IPS-18a (cell line): ENCODE data around the gene ZBTB11.
"Not testable (repeated sequence)": the region's sequence is repeated elsewhere in the genome, so short reads cannot be mapped to it uniquely, and the experiment has no call there.

ENCODE experiments used
- H3K27ac ChIP-seq: one replicate; pipeline ENCODE4 v1.5.1; 2013; ENCODE audit warnings: low read length
- H3K27me3 ChIP-seq: one replicate; pipeline ENCODE4 v1.6.1; 2013; ENCODE audit warnings: mild to moderate bottlenecking, low read length; ENCODE audit not compliant: control insufficient read depth, insufficient read depth
- H3K36me3 ChIP-seq: one replicate; pipeline ENCODE4 v1.6.1; 2013; ENCODE audit warnings: low read depth, low read length; ENCODE audit not compliant: control insufficient read depth
- H3K4me1 ChIP-seq: one replicate; pipeline ENCODE4 v1.6.1; 2013; ENCODE audit warnings: low read depth, low read length; ENCODE audit not compliant: control insufficient read depth
- H3K4me3 ChIP-seq: one replicate; pipeline ENCODE4 v1.5.1; 2013; ENCODE audit warnings: low read length
- H3K9ac ChIP-seq: one replicate; pipeline ENCODE4 v1.6.1; 2013; ENCODE audit warnings: mild to moderate bottlenecking, low read length, moderate library complexity
- H3K9me3 ChIP-seq: one replicate; pipeline ENCODE4 v1.6.1; 2013; ENCODE audit warnings: low read depth, low read length; ENCODE audit not compliant: control insufficient read depth

Gene ZBTB11

DNA sequence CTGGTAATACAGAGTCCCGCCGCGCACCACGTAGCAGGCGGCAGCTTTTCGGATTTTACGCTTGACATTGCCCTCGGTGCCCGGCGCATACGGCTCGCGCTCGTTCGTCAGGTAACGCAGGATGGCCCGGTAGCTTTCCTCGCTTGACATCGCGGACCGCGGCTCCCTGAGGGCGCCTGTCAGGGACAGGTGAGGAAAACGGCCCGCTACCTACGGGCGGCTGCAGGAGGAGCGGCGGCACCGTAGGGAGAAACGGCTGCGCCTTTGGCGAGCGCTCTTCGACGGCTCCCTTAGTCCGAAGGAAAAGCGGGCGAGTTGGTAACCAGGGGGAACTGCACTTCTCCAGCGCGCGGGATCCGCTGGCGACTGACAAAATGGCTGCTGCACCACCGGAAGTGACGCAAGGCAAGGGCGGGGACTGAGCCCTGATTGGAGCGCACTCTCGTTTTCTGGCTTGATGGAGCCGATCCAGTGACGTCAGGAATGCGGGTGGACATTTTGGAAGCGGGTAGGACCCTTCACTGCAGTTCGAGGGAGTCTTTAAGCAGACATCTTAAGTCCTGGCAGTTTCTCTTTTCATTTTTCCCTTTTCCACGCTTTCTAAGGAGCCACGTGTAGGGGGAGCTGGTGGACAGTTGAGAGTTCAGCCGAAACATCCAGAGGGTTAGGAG, at the start of gene ZBTB11:
Gene ZBTB11 (minus strand): TSS at position 368 of the 671 bp plus-strand sequence. CDS start 218 bp downstream, at position 150.
- H3K9me3 ChIP-seq: no peaks in the 10 kb centered on the region
- H3K27ac ChIP-seq: peak within 1 kb of the TSS; percentile 15
- H3K27me3 ChIP-seq: no peaks in the 10 kb centered on the region
- H3K9ac ChIP-seq: peak within 1 kb of the TSS; percentile 89
- H3K4me3 ChIP-seq: peak within 1 kb of the TSS; percentile 92
- no peaks in the 10 kb centered on the region for H3K4me1 ChIP-seq
- peaks cover 21% of the 10 kb centered on the region for H3K36me3 ChIP-seq

DNA sequence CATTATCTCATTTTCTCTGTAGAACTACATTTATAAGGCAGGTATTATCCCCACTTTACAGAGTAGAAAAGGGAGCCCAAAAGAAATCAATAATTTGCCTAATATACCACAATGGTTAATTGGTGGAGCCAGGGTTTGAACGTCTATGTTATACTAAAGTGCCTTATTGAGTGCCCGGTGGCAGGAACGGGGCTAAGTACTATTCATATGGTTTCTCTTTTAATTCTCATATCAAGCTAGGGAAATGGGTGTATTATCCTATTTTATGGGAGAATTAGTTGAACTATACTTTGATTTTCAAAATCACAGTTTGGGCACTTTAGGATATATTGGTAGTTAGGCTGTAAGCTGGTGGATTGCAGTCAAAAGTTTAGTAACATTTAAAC, 49.0 kb upstream of the ZBTB11 start:
- no peak overlapping the region for H3K9ac ChIP-seq
- H3K27me3 ChIP-seq: no peaks in the 10 kb centered on the region
- peak overlapping the region; percentile 94 for H3K4me3 ChIP-seq
- peaks cover 16% of the 10 kb centered on the region for H3K36me3 ChIP-seq
- H3K9me3 ChIP-seq: no peaks in the 10 kb centered on the region
- no peak overlapping the region for H3K27ac ChIP-seq
- H3K4me1 ChIP-seq: no peaks in the 10 kb centered on the region

DNA sequence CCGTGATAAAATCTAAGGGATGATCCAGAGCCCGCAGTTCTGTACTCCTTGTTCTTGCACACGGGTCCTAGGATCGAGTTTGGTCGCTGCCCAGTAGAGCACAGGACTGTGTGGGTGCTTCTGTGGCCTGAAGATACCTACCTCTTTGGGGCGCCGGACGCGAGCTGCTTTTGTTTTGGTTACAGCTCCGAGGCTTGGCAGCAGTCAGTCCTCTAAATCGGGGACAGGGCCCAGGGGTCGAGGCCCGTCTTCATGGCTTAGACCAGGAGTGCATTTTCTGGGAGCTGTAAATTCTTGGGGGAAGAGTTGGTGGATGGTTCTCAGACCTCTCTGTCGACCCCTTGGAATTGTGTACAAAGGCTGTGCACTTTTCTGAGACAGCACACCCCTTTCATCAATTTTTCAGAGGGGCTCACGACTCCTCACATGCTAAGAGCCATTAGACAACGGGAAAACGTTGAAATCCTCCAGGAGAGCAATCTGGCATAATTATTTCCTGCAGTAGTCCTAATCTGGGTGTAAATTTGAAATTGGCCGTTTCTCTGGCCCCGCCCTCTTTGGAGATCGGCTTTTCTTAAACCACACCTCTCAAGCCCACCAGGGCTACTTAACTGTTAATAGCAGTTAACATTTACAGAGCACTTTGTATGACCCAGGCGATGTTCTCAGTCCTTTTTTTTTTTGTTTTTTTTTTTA, 48.4 kb upstream of the ZBTB11 start:
- Histone ChIP-seq H3K4me1 (no peaks in the 10 kb centered on the region), H3K27ac (no peak overlapping the region), H3K36me3 (peaks cover 12% of the 10 kb centered on the region), H3K9me3 (no peaks in the 10 kb centered on the region), H3K9ac (peak overlapping the region; percentile 67), H3K27me3 (no peaks in the 10 kb centered on the region), H3K4me3 (peak overlapping the region; percentile 94)

DNA sequence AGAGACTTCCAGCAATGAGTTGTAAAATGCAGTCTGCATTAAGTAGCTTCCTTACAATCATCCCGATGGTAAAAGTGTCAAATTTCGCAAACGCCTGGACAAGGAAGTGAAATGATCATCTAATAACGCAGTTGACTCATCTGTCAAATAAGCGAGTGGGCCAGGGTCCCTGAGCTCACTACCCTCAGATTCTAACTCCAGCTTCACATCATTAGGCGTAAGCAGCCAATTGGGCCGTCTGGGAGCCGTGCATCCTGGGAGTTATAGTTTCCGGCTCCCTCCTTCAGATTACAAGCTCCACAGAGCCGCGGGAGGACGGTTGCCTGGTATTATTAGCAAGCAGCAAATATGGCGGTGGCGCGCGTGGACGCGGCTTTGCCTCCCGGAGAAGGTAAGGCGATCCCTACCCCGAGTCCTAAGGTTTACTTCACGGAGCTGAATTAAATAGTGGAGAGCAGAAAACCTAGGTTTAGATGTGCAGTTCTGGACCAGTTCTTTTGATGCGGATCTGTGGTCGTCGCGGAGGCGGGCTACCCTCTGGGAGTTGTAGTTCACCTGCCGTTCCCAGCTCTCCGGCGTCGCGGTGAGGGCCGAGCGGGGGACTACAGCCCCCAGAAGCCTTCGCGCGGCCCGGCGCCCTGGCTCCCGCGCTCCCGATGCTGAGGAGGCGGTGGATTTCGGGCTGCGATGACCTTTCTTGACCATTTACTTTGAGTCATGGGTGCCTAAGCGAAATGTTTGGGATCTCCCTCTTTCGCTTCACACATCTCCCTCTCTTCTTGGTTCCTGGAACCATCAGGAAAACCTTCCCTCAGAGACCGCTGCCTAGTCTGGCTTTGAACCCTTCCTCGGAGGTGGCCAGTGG, 47.6 kb upstream of the ZBTB11 start, which contains the start of gene CEP97:
Gene CEP97 (plus strand): TSS at position 286 of the 865 bp plus-strand sequence. CDS start 63 bp downstream, at position 349.
- H3K27me3 ChIP-seq: no peaks in the 10 kb centered on the region
- no peaks in the 10 kb centered on the region for H3K9me3 ChIP-seq
- peak within 1 kb of the TSS; percentile 42 for H3K27ac ChIP-seq
- H3K4me1 ChIP-seq: no peaks in the 10 kb centered on the region
- H3K9ac ChIP-seq: peak within 1 kb of the TSS; percentile 67
- peak within 1 kb of the TSS; percentile 94 for H3K4me3 ChIP-seq
- peaks cover 9% of the 10 kb centered on the region for H3K36me3 ChIP-seq

DNA sequence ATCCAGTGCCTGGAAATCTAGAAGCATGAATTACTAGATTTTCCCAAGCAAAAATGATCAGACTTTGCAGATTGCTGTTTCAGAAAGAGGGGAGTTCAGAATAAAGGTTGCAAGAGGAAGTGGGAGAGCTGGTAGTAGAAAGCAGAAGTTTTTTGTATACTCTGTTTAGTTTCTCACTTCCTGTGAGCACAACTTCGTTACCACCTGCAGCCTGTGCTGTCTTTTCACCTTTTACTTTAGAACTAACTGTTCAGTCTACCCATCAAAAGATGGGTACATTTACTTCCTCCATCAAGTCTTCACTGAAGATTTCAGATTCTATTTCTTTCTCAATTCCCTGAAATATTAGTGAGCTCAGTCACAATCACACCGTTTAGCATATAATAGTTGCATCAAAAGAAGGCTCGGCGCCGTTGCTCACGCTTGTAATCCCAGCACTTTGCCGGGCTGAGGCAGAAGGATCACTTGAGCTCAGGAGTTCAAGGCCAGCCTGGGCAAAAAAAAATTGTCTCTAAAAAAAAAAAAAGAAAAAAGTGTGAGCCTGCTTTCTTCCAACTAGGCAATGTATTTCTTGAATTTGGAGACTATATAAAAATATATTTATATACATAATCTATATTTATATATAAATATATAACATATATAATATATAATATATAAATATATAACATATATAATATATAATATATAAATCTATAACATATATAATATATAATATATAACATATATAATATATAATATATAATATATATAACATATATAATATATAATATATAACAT, 45.7 kb upstream of the ZBTB11 start:
- Histone ChIP-seq H3K9ac (no peak overlapping the region), H3K9me3 (no peaks in the 10 kb centered on the region), H3K36me3 (peaks cover 4% of the 10 kb centered on the region), H3K27me3 (no peaks in the 10 kb centered on the region), H3K4me3 (no peak overlapping the region), H3K4me1 (no peaks in the 10 kb centered on the region), H3K27ac (no peak overlapping the region)

DNA sequence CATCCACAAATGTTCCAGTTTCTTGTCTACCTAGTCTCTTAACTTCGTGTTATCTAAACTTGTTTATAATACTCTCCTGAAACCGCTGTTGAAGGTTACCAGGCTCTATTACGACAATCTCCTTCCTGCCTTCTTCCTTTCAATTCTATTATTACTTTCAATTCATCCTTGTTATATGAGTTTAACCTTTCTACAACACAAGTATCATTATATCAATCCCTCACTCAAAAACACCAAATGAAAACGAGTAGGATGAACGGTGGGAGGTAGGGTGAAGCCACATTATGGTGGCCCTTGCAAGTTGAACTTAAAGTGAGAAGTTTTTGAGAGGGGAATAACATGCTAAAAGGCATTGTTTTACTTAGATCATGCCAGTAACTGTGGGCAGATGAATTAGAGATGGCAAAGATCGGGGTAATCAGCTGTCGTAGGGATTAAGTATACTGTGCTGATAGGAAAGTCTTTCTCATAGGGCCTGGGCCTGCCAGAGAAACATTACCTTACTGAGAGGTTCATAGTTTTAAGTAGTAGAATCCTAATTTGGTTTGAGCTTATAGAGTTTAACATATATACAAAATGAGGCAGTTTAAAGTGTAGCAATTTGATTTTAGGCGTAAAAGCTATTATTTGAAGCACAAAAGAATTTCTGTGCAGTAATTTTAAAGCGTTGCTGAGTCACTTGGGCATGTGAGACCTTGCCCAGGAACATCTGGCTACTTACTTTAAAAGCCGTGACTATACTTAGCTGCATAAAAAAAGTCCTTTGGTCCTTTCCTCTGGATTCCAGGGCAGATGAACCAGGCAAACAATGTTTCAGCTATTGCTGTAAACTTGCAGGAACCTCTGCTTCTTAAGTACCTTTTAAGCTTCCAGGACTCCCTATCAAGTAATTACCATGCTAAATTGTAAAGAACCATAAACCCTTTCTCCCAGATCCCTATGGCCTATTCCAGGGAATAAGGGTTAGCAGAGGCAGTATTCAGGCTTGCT, 44.2 kb upstream of the ZBTB11 start:
- Histone ChIP-seq H3K27me3 (no peaks in the 10 kb centered on the region), H3K4me3 (no peak overlapping the region), H3K4me1 (no peaks in the 10 kb centered on the region), H3K27ac (no peak overlapping the region), H3K36me3 (no peaks in the 10 kb centered on the region), H3K9me3 (no peaks in the 10 kb centered on the region), H3K9ac (no peak overlapping the region)

DNA sequence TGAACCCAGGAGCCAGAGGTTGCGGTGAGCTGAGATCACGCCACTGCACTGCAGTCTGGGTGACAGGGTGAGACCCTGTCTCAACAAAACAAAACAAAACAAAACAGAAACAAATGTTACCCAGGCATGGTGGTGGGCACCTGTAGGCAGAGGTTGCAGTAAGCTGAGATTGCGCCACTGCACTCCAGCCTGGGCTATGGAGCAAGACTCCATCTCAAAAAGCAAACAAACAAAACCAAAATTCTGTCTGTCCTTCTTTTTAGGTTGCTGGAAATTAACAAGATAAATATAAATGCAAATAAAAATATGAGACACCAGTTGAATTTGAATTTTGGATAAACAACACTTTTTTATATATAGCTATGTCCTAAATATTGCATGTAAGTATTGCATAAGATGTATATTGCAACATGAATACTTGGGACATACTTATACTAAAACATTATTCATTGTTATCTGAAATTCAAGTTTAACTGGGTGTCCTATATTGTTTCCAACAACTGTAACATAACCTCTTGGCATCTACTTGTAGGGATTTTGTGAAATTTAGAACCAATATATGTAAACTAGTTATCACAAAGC, 42.8 kb upstream of the ZBTB11 start:
- Histone ChIP-seq H3K9ac (no peak overlapping the region), H3K4me3 (no peak overlapping the region), H3K36me3 (no peaks in the 10 kb centered on the region), H3K9me3 (no peaks in the 10 kb centered on the region), H3K4me1 (no peaks in the 10 kb centered on the region), H3K27me3 (no peaks in the 10 kb centered on the region), H3K27ac (no peak overlapping the region)

GRCh38 chr3:101718455-101718854, 41.5 kb upstream of the ZBTB11 start:
- Histone ChIP-seq H3K9ac (no peak overlapping the region), H3K9me3 (no peaks in the 10 kb centered on the region), H3K4me3 (no peak overlapping the region), H3K4me1 (no peaks in the 10 kb centered on the region), H3K27me3 (no peaks in the 10 kb centered on the region), H3K36me3 (no peaks in the 10 kb centered on the region), H3K27ac (no peak overlapping the region)

DNA sequence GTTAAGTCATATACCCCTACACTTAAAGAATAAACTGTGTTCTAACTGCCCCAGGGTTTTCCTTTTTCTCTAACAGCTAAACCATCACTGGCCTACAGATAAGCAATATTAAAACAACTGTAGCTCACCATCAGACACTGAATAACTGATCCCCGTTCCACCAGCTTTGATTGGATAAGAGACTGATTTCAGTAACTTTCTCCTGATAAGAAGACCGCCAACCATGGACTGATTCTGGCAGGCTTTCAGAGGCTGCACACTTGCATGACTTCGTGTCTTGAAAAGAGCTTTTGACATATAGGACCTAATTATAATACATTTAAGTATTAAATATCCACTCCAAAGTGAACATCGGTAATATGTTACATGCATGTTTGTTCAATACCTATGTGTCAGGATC, 32.2 kb upstream of the ZBTB11 start:
- no peak overlapping the region for H3K4me3 ChIP-seq

DNA sequence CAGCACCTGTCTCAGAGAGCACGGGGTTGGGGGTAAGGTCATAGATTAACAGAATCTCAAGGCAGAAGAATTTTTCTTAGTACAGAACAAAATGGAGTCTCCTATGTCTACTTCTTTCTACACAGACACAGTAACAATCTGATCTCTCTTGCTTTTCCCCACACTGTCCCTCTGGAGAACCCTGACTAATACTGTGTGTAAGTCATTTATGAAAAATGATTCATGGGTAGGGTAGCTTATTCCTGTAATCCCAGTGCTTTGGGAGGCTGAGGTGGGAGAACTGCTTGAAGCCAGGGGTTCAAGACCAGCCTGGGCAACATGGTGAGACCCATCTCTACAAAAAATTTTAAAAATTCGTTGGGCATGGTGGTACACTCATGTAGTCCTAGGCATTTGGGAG, 27.7 kb upstream of the ZBTB11 start:
- H3K27ac ChIP-seq, H3K4me1 ChIP-seq, H3K9me3 ChIP-seq, H3K9ac ChIP-seq, H3K36me3 ChIP-seq, H3K27me3 ChIP-seq, H3K4me3 ChIP-seq: not testable (repeated sequence)

More for the DNA sequence above, 32.2 kb upstream of the ZBTB11 start:
- Histone ChIP-seq H3K4me1 (no peaks in the 10 kb centered on the region), H3K36me3 (no peaks in the 10 kb centered on the region), H3K27me3 (no peaks in the 10 kb centered on the region), H3K9me3 (no peaks in the 10 kb centered on the region), H3K27ac (no peak overlapping the region), H3K9ac (no peak overlapping the region)
